Activated naive CD4-positive, alpha-beta T cell treated with anti-CD3 and anti-CD28 coated beads, Interleukin-2, amount 50 U/mL, for 16 hours (primary cell): ENCODE measurements around the gene USP22.

ENCODE experiments used
- DNase-seq: peaks from one replicate; pipeline ENCODE4 v3.0.0-alpha.2; 2020

The USP22 gene

DNA sequence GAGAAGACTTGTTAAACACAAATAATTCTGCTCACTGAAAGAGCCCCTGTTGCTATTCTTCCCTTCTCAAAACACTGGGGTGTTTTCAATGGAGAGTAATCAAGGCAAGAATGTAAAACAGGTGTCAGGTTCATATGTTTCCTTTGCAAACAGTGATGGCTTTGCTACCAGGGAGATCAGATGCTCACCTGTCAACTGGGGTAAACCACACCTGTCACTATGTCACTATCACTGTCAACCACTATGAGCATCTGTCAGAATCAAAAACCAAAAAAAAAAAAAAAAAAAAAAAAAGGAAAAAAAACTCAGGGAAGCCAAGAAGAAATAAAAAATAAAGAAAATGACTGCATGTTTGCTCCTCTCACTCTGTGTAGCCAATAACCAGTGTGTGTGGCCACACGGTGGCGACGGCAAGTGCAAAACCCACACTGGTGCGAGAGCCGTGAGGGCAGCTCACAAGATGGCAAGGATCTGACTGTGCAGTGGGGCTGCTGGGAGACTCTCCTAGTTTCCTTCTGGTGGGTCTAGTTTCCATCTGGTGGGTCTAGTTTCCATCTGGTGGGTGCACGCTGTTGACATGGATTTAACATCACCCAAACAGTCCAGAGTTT is 22.7 kb downstream of the USP22 start:
- peak; percentile 37 for DNase-seq

DNA sequence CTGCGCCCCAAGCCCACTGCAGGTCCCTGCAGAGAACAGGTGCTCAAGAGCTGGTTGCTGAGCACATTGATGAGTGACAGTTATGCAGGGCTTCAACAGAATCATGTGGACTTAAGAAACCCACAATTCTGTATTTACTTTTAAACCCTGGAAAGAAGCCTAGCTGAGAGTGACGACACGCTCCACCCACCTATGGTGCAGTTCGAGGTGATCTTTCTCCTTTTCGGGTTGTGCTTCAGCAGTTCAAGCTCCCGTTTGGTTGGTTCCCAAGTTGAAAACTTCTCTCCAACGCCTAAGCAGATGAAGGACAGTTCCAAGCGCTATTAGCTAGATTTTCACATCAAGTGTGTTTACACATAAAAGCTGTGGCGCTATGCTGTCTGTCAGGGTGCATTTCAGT is 23.9 kb downstream of the USP22 start:
- no peak for DNase-seq

DNA sequence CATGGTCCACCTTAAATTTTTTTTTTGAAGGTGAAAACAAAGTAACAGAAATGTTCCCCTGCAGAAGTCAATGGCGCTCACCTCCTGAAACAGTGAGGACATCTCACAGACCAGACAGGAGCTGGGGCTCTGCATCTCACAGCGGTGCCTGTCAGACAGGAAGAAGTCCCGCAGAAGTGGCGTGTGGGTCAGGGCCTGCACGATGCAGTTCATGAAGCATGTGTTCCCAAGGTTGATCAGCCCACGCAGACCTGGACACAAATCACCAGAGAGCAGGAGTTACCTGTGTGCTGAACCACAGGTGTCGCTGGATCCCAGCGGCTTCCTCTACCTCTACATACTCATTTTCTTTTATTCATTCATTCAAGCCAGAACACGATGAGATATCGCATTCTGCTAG is 24.9 kb downstream of the USP22 start:
- no peak for DNase-seq

DNA sequence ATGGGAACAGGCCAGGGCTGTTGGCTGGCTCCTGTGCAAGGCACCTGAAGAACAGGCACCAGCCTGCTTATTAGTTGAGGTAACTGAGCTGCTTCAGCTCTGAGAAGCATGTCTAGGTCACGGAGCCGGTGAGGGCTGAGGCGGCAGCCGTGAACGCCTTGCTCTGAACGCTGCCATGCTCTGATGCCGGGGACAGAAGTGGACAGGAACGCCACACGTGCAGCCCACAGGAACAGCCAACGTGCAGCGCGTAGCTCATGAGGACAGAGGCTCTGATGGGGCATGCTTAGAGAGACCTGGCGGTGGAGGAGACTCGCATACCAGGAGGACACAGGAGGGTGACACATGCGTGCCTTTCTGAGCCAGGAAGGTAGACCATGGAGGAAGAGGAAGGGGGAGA is 25.6 kb downstream of the USP22 start:
- no peak for DNase-seq

DNA sequence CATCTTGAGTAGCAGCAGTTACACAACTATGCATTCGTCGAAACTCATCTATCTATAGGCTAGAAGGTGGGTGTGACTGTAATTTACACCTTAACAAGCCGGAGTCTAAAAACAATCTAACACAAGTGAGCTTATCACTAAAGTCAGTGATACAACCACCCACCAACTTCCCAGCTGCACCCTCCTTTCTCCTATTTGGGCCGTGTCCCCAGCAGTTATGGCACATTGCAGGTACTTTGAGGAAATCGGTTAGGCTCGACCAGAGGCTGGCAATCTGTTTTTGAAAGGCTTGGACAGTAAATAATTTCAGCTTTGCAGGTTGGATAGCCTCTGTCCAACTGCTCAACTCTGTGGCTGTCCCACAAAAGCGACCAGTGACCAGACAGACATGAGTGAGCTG is 26.0 kb downstream of the USP22 start:
- DNase-seq, result no peak

DNA sequence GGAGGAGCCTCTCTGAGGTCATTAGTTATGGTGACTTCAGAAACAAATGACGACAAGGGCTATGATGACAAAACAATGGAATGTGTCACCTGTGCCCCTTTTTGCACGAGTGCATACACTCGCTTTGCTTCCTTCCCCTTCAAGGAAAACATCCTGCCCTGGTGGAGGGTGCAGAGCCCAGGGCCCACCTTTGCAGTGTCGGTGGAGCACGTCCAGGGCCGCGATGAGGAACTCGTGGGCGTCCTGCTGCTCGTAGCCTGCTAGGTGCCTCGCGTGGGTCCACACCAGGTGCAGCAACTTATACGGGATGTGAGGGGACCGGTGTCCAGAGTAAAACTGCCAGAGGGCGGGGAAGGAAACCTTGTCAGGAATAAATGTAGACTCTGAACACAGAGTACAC is 27.2 kb downstream of the USP22 start:
- DNase-seq, result no peak

DNA sequence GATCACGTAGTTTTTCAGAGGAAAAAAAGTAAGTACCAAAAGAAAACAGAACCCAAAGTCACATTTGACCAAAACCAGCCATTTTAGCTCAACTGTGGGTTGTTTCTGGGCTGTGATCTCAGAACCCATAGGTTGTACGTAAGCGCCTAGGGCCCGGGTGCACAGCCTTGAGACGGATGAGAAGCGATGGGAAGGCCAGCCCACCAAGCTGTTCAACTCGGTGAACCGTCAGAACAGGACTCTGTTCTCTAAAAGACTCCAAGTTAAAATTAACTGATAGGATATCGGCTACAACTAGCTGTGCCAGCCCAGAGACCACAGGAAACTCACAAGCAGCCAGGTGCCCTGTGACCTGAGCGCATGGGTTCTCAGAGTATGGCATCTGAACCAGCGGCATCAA is 28.3 kb downstream of the USP22 start:
- no peak for DNase-seq

DNA sequence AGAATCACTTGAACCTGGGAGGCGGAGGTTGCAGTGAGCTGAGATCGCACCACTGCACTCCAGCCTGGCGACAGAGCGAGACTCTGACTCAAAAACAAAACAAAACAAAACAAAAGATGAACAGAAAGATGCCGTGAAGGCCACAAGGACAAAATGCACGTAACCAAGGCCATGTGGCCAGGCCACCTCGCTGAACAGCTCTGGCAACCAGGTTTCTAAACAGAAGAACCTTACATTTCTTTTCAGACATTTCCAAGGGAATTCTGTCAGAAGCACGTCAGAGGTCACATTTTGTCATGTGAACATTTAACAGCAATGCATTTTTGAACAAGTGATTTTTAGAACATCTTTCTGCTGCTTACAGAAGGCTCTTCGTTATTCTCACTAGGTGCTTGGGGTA is 28.8 kb downstream of the USP22 start:
- no peak for DNase-seq

DNA sequence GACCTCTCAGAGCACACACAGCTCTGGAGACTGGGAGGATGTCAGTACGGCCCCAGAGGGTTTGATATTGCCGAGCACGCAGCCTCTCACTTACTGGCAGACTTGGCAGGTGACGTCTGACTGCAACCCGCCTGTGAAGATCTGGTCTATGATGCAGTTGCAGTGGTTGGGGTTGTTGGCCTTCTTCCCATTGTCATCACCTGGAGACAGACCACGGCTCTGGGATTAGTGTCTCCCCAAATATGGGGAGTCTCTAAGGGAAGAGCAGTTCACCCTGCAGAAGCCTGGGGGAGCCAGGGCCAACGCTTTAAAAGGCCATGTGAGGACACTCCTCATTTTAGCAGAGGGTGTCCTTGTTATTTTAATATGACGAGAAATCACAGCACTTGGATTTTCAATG is 30.1 kb downstream of the USP22 start:
- no peak for DNase-seq

DNA sequence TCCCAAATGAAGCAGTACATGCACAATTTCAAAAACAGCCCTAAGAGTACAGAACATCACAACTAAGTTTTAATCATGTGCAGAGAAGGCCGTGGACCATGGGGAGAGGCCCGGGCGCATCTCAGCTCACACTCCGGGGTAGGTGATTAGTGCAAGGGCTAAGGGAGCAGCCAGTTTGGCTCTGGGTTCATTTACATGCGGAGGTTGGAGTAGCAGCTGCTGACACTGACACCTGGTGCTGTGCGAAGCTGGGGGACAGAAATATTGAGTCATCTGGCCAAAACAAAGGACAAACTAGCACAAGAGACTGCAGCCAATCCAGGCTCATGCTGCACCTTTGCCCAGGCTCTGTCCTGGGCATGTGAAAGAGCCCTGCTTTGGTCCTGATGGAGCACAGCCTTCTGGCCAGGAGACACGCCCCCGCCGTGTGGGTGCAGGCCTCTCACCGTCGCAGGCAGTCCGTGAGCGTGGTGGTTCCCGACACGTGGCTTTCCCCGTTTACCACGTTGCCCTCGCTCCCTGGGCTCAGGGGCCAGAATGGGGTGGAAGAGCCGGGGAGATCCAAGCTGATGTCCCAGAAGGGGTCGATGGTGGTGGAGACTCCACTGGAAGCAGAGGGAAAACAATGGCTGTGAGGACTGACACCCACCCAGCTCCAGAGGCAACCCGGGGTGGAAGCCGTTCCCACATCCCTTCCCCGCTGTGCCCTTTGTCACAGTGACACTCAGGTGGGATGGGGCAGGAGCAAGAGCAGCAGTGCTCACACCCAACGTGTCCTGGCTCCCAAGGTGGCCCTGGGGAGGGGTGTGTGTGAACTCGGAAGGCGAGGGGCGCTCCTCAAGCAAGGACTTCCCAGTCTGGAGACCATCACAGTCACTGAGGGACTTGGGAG is 31.9 kb downstream of the USP22 start:
- no peak for DNase-seq

DNA sequence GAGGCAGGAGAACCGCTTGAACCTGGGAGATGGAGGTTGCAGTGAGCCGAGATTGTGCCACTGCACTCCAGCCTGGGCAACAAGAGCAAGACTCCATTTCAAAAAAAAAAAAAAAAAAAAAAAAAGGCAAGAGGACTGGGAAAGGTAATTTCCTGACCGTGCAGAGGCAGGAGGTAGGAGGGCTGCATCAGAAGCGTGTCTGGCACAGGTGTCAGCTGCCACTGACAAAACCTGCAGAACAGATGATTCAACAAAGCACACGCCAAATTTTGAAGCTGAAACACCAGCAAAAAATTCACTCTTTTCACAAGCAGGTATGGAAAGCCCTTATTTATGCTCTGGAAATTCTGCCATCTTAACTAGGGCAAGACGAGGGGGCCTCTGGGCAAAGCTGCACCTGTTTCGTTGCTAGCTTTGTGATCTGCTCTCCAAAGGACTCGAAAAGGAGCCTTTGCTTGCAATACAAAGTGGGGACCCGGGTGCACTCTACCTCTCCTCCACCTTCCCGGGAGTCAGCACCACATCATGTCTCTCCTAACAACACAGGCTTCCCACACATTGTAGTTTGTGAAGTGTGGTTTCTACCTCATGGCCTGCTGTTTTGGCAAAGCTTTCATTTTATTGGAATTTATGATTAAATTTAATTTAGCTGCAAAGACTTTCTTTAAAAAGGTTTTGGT is 33.7 kb downstream of the USP22 start:
- DNase-seq, result no peak

DNA sequence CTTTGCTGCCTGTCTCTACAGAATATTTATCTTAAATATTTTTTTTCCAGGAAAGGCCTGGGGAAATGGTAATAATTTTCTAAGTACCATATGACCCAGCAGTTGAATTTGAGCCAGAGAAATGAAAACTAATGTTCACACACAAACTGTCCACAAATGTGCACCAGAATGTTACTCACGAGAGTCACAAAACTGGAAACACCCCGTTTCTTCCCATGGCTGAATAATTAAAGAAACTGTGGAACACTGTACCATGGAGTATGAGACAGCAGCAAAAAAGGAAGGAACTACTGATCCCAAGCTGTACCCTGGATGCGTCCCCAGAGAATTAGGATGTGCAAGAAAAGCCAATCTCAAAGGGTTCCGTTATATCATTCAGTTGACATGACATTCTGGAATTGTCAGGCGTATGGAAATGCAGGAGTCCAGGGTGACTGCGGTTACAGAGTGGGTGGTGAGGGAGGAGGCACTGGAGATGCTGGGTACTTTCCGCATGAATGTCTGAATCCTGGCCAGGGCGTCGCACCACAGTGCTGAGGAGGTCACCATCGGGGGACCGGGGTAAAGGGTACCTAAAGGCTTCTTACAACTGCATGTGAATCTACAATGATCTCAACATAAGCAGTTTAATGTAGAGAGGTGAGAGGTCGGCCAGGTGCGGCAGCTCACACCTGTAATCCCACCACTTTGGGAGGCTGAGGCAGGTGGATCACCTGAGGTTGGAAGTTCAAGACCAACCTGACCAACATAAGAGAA is 34.5 kb downstream of the USP22 start:
- no peak for DNase-seq

DNA sequence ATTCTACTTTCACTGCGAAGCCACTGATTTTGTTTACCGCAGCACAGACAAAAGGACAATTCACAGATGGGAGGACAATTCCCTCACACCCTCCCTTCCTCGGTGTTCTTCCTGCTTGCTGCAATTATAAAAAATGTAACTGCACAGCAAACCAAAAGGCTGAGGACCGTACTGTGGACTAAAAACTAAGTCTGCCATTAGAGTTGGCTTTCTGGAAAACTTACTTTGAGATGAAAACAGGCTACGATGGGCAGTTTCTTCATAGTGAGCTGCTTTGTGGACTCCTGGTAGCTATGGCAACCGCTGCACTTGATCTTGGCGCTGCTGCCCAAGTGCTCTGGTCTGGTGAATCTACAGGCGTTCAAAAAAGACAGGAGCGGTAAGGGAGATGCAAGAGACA is 35.2 kb downstream of the USP22 start:
- DNase-seq, result no peak

DNA sequence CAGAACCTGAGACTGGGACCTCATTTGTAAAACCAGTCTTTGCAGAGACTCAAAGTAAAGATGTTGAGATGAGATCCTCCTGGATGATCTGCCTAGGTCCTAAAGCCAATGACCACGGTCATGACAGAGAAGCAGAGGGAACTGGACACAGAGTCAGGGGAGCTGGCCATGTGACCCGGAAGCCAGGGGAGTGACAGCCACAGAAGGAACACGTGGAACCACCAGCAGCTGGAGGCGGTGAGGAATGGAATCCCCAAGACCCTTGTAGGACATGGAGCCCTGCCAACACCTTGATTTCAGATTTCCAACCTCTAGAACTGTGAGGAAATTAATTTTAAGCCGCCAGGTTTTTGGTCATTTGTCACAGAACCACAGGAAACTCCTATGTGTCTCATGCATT is 37.0 kb downstream of the USP22 start:
- DNase-seq, result no peak

DNA sequence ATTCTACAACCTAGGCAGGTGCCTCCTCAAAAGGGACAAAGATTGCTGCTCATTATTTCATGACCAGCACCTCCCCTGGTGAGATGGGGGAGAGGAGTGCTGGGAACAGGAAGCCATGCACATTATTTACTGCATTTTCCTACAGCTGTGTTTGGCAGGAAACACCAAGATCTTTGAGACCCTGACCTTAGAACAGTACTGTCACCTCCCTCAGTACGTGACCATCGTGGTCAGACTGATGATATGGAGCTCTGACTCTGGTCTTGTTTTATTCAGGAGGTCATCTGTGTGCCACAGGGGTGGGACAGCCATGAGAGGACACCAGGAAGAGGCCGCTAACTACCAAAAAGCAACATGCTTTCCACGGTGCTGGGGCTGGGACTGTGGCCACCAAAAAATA is 37.4 kb downstream of the USP22 start:
- no peak for DNase-seq

DNA sequence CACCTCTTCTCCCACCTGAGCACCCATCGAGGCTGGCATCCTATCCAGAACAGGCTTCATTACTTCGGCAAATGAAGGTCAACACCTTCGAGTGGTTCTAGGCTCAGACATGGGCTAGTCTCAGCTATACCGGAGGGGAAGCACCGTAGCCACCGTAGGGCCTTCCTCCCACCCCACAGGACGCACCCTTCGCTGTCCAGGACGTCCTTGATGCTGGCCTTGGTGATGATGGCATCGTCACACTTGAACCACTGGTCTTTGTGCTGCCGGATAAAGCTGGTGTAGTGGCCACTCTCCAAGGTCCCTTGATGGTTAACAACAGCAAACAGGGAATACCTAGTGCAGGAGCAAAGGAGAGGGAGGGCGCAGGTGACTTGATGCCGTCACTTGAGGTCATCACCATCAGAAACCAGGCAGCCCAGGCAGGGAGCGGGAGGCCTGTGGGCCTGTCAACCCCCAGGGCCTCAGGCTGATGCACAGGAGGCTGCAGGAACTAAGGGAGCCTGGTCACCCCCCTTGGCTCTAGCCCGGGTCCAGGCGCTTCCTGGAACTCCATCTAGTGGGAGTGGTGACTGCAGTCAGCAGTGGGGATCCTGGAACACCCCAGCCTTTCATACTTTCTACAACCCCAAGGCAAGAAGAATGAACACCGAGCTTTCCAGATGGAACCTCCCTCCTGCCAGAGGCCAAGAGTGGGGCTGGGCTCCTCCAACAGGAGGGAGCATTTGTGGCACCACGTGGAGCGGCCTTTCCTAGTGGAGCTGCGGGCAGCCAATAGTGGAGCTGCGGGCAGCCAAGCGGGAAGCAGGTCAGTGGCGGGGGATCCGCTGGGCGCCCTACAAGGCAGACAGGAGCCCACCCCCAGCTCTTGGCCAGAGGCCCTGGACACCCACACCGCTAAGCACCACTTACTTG is 38.5 kb downstream of the USP22 start:
- no peak for DNase-seq

DNA sequence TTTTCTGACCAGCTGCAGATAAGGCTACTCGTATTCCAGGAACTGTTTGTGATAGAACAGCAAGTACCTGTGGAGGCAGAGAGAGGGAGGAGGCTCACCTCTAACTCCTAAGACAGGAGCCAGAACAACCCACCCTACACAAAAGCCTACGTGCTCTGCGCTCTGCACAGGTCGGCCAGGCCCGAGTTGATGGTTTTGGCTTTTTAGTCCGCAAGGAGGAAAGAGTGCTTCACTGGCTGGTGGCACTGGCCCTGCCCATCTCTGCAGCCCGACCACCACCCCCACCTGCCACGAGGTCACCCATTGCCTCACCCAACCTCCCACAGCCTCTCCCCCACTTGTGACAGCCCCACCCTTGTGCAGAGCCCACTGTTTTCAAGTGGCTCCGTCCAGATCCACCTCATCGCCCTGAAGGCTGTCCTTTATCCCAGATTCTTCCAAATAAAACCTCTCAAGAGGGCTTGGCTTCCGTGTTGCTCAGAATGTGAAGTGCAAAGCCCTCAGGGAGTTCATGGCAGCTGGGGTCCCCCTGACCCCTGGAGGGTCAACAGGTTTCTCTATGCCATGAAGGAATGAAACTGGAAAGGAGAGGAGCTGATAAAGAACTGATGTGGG is 39.7 kb downstream of the USP22 start:
- DNase-seq, result no peak

DNA sequence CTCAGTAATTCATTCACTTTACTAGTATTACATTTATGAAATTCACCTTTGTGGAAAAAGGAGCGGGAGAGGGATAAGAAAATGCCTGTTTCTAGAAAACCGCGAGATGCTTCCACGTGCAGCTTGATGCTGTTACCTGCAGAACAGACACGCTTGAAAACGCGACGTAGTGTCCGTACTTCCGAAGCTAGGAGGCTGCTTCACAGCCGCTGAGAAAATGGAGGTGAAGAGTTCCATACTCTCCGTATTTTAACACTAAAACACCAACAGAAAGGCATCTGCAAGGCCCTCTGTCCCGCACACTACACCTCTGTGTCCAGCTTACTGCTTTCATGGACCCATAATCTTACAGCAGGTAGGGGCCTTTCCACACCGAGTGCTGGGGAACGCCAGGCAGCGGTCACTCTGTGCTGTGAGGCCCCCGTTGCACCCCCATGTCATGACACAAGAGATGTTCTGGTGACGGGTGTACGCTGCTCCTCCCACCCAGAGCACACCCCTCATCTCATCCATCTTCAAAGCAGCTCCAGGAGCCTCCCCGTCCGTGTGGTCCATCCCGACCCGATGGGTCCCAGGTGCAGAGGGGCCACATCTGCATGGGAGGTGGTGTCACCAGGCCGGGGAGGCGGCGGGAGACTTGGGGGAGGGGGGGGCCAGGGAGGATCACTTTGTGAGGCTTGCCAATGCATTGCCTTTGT is 40.4 kb downstream of the USP22 start:
- no peak for DNase-seq

DNA sequence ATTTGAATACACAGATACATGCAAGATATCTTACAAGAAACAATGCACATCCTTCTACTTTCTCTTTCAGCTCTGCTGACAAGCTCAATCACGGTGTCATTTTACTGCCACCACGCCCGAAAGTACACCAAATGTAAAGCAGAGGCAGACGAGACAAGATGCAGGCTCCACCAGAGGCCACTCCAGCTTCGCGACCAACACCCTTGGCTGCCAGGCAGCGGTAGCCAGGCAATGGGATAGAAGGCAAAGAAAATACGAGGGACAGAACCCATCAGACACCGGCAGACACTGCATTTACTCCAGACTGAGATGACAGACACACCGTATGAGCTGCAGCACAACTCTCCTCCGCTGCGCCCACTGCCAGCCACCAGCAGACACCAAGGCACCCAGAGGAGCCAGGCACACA is 41.0 kb downstream of the USP22 start:
- DNase-seq, result no peak

DNA sequence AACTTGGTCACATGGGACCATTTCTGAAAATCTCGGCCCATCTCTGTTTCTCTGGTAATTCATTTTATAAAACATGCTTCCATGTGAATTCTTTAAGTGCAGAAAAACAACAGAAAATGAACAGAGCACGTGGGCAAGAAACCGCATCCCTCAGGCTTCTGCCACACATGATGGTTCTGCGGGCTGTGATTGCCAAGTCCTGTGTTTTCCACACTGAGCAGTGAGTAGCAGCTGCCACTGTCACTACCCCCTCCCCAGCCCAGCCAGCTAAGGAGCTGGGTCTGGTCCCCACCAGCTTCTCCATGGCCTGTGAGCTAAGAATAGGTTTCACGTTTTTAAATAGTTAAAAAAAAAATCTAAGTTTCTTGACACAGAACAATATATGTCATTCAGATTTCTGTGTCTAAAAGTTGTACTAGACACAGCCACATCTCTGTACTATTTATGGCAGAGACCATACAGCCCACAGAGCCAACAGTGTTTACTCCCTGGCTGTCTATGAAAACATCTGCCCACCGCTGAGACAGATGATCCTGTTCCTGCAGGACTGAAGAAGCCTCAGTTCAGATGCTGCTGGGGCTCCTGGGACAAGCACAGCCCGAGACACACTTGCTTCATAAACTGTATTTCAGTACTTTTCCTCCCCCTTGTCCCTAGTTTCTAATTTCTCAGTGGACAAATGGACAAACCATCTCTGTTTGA is 41.5 kb downstream of the USP22 start:
- DNase-seq, result no peak
